Endothelial cell of umbilical vein (primary cell): ENCODE results near the gene SH3GL3. TPM values are rescaled to one million over a fixed set of nuclear protein-coding genes. Genes with fewer than 3 reads are reported as not detected.

Experiments used
- BruUV-seq: library from RNA; stranded (reverse); fragments of 400-500 nt; replicated peaks from 2 replicates; lab custom pipeline; 2021; lab: Mats Ljungman, UMichigan
- CTCF ChIA-PET: fragments of 300-600, 350-600 bp; sonication (Branson Sonifier 250); formaldehyde crosslinking; loops from one replicate; lab custom pipeline; 2021; ENCODE audit warnings: antibody characterized with exemption, inconsistent platforms; lab: Charles Lee
- POLR2A ChIA-PET: fragments of 300-600, 350-600 bp; sonication (Branson Sonifier 250); formaldehyde crosslinking; loops from one replicate; lab custom pipeline; 2021; ENCODE audit warnings: antibody characterized with exemption, inconsistent platforms; lab: Charles Lee
- DNase-seq: peaks from one replicate; pipeline ENCODE4 v3.0.0-alpha.2; 2011; ENCODE audit warnings: low read depth, low spot score
- FAIRE-seq: peaks from 2 replicates; lab custom pipeline; 2011; peaks lifted over from hg19 to GRCh38; lab: Jason Lieb, UNC
- H2AFZ ChIP-seq: 2 replicates; pipeline ENCODE4 v1.6.0; 2012; ENCODE audit warnings: low read depth, low read length, control low read depth, inconsistent platforms
- H3K27ac ChIP-seq: 2 replicates; pipeline ENCODE4 v1.5.1; 2011; ENCODE audit warnings: low read depth, mild to moderate bottlenecking, control low read depth, low read length, moderate library complexity; ENCODE audit not compliant: insufficient read depth
- H3K27me3 ChIP-seq, 2 experiments: 2 replicates each; pipeline versions ENCODE4 v1.6.0 to v1.6.1; 2011; ENCODE audit warnings: low read length in 2 of 2, mixed read lengths in 1 of 2; ENCODE audit not compliant: control insufficient read depth in 2 of 2, insufficient read depth in 2 of 2
- H3K36me3 ChIP-seq, 2 experiments: 2 replicates in 1 of 2; 3 replicates in 1 of 2; pipeline ENCODE4 v1.5.1; 2011; ENCODE audit warnings: low read length in 2 of 2, mild to moderate bottlenecking in 1 of 2, moderate library complexity in 1 of 2; ENCODE audit not compliant: control insufficient read depth in 2 of 2, insufficient read depth in 2 of 2; ENCODE audit errors: extremely low read depth in 1 of 2
- H3K4me1 ChIP-seq: 3 replicates; pipeline ENCODE4 v1.5.1; 2011; ENCODE audit warnings: mild to moderate bottlenecking, low read length; ENCODE audit not compliant: control insufficient read depth, insufficient read depth; ENCODE audit errors: extremely low read depth
- H3K4me2 ChIP-seq: 2 replicates; pipeline ENCODE4 v1.6.1; 2011; ENCODE audit warnings: low read length, control low read depth, mixed read lengths; ENCODE audit not compliant: insufficient read depth
- H3K4me3 ChIP-seq, 3 experiments: fragments of 200-600 bp in 1 of 3; sonication (generic), shearing (Covaris generic) in 1 of 3; replicated peaks in 1 of 3; 2 replicates each; pipeline ENCODE4 v1.5.1; 2011 to 2016; ENCODE audit warnings: control low read depth in 3 of 3, low read length in 3 of 3, mild to moderate bottlenecking in 2 of 3, inconsistent platforms in 1 of 3, low read depth in 1 of 3, moderate library complexity in 1 of 3; ENCODE audit not compliant: insufficient read depth in 1 of 3
- H3K79me2 ChIP-seq: 2 replicates; pipeline ENCODE4 v1.6.0; 2012; ENCODE audit warnings: low read length, inconsistent platforms; ENCODE audit not compliant: control insufficient read depth, insufficient read depth
- H3K9ac ChIP-seq: replicated peaks from 2 replicates; pipeline ENCODE3; 2011; ENCODE audit warnings: low read length, control low read depth; ENCODE audit not compliant: insufficient read depth; ENCODE audit errors: extremely low read depth
- H3K9me1 ChIP-seq: replicated peaks from 3 replicates; pipeline ENCODE4 v1.6.0; 2011; ENCODE audit warnings: mild to moderate bottlenecking, low read length; ENCODE audit not compliant: control insufficient read depth, insufficient read depth; ENCODE audit errors: extremely low read depth
- H3K9me3 ChIP-seq: replicated peaks from 2 replicates; pipeline ENCODE4 v1.5.1; 2012; ENCODE audit warnings: low read length, inconsistent platforms; ENCODE audit not compliant: control insufficient read depth, insufficient read depth
- H4K20me1 ChIP-seq: replicated peaks from 2 replicates; pipeline ENCODE3; 2011; ENCODE audit warnings: mild to moderate bottlenecking, low read length; ENCODE audit not compliant: control insufficient read depth, insufficient read depth; ENCODE audit errors: extremely low read depth
- EZH2 ChIP-seq: IDR thresholded peaks from 2 replicates; pipeline ENCODE4 v1.6.1; 2012; ENCODE audit warnings: borderline replicate concordance, low read depth, mild to moderate bottlenecking, moderate library complexity, low read length, inconsistent platforms; ENCODE audit not compliant: severe bottlenecking
- FOS ChIP-seq: IDR thresholded peaks from 2 replicates; pipeline ENCODE4 v1.6.1; 2011; ENCODE audit warnings: mild to moderate bottlenecking, low read length, moderate library complexity, borderline replicate concordance; ENCODE audit not compliant: insufficient read depth
- GATA2 ChIP-seq: IDR thresholded peaks from 2 replicates; pipeline ENCODE4 v1.7.0; 2011; ENCODE audit warnings: low read depth, mild to moderate bottlenecking, moderate library complexity, mixed read lengths, low read length; ENCODE audit not compliant: insufficient read length, insufficient read depth
- JUN ChIP-seq: IDR thresholded peaks from 2 replicates; pipeline ENCODE4 v1.6.1; 2011; ENCODE audit warnings: borderline replicate concordance, low read depth; ENCODE audit not compliant: insufficient read length, insufficient read depth
- MYC ChIP-seq: IDR thresholded peaks from one replicate; pipeline ENCODE4 v1.6.1; 2011; ENCODE audit warnings: mild to moderate bottlenecking, low read depth, low read length
- POLR2A ChIP-seq: IDR thresholded peaks from 2 replicates; pipeline ENCODE4 v1.6.1; 2012; ENCODE audit warnings: low read depth, mild to moderate bottlenecking, control low read depth, low read length
- POLR2AphosphoS5 ChIP-seq: IDR thresholded peaks from 2 replicates; pipeline ENCODE4 v1.6.1; 2012; ENCODE audit warnings: low read depth, mild to moderate bottlenecking, control low read depth, low read length, moderate library complexity; ENCODE audit not compliant: insufficient read depth
- dilution Hi-C: fragments of 300-500 bp; cut with MboI; formaldehyde crosslinking; loops from one replicate; pipeline ENCODE4 v1.15.0; 2019; ENCODE audit warnings: low sequenced_read_pairs; ENCODE audit not compliant: extremely low pct_ligation_motif_present
- intact Hi-C: fragments of 100-400 bp; cut with micrococcal nuclease; formaldehyde crosslinking; loops from one replicate; pipeline ENCODE4 v1.10.0; 2022
- polyA plus RNA-seq, 4 experiments: library from polyadenylated mRNA; depleted of rRNA in 3 of 4; stranded (reverse) in 3 of 4; unstranded in 1 of 4; fragments of >200 nt; gene quantifications; 2 replicates each; pipeline versions ENCODE4 v1.2.1 to v1.2.3, GENCODE V29; 2011 to 2012; ENCODE audit warnings: missing spikeins in 1 of 4
- total RNA-seq: library from RNA; stranded (reverse); gene quantifications from 2 replicates; pipeline ENCODE4 v1.2.3, GENCODE V29; 2021
- TF ChIP-seq, protein P1 (sequence below): IDR thresholded peaks from 2 replicates; pipeline ENCODE4 v1.6.1; 2011; ENCODE audit not compliant: insufficient read depth, insufficient read length
- TF ChIP-seq, protein P2 (sequence below), 2 donors: IDR thresholded peaks; 1 replicate in 1 of 2; 2 replicates in 1 of 2; pipeline ENCODE4 v1.5.1; 2011; ENCODE audit warnings: low read length in 2 of 2, mild to moderate bottlenecking in 2 of 2, moderate library complexity in 2 of 2, control low read depth in 1 of 2, inconsistent platforms in 1 of 2, low read depth in 1 of 2; ENCODE audit not compliant: insufficient read depth in 1 of 2; ENCODE audit errors: extremely low read depth in 1 of 2

Gene SH3GL3
- total and polyA plus RNA-seq, 2 donors (not counting 3 experiments of a cell fraction or from before 2014, with no cell fraction given) = not detected

DNA sequence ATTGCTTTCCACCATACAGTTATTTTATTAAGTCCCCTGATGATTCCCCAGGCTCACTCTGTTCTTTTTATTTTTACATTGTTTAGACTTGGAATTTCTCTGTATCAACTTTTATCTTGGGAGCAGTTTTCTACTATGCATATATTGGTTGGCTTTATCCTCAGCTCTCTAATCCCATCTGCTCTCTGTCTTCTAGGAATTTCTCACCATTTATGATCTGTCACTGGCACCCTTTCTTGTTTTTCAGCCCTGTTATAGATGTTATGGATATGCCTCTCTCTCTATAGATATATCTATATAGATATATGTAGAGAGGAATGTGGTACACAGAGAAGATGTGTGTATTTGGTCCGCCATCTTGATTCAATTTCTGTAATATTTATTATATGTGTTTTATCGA, 90.5 kb downstream of the SH3GL3 start:
- POLR2A ChIA-PET = no interaction called here
- dilution Hi-C loops = no loop called here
- no TSS peak for BruUV-seq

More for the DNA sequence above, 90.5 kb downstream of the SH3GL3 start:
- no peaks in the 10 kb centered on the region for H3K9me3 ChIP-seq
- H3K79me2 ChIP-seq = no peaks in the 10 kb centered on the region
- H3K9me1 ChIP-seq = no peaks in the 10 kb centered on the region
- H3K36me3 ChIP-seq = no peaks in the 10 kb centered on the region
- CTCF ChIA-PET = interaction anchor here (1.4 kb wide), 1 partner anchor 28 kb away, joined by 4 read pairs; no protein-coding TSS in a partner anchor
- H3K27ac ChIP-seq = no peak overlapping the region
- intact Hi-C loops = no loop called here
- no peak overlapping the region for H3K4me3 ChIP-seq
- no peak for TF ChIP-seq FOS
- no peak for TF ChIP-seq GATA2
- no peak for TF ChIP-seq POLR2A
- no peak for TF ChIP-seq POLR2AphosphoS5
- TF ChIP-seq, protein P1, sequence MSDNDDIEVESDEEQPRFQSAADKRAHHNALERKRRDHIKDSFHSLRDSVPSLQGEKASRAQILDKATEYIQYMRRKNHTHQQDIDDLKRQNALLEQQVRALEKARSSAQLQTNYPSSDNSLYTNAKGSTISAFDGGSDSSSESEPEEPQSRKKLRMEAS = no peak
- TF ChIP-seq MYC = no peak
- TF ChIP-seq JUN = no peak
- no peak for TF ChIP-seq EZH2
- TF ChIP-seq, protein P2, sequence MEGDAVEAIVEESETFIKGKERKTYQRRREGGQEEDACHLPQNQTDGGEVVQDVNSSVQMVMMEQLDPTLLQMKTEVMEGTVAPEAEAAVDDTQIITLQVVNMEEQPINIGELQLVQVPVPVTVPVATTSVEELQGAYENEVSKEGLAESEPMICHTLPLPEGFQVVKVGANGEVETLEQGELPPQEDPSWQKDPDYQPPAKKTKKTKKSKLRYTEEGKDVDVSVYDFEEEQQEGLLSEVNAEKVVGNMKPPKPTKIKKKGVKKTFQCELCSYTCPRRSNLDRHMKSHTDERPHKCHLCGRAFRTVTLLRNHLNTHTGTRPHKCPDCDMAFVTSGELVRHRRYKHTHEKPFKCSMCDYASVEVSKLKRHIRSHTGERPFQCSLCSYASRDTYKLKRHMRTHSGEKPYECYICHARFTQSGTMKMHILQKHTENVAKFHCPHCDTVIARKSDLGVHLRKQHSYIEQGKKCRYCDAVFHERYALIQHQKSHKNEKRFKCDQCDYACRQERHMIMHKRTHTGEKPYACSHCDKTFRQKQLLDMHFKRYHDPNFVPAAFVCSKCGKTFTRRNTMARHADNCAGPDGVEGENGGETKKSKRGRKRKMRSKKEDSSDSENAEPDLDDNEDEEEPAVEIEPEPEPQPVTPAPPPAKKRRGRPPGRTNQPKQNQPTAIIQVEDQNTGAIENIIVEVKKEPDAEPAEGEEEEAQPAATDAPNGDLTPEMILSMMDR (IDR thresholded peaks at IDR 0.05; ENCODE audit: extremely low read depth in 1 of 2, insufficient read depth in 1 of 2, low read depth in 1 of 2, low read length in 2 of 2) = no peak
- no peaks in the 10 kb centered on the region for H3K27me3 ChIP-seq
- H3K9ac ChIP-seq = no peak overlapping the region
- H4K20me1 ChIP-seq = no peaks in the 10 kb centered on the region
- DNase-seq (no peak), FAIRE-seq (no peak)
- no peaks in the 10 kb centered on the region for H3K4me1 ChIP-seq
- H2AFZ ChIP-seq = no peak overlapping the region
- H3K4me2 ChIP-seq = no peak overlapping the region
